Stimulated activated CD4-positive, alpha-beta T cell treated with anti-CD3 and anti-CD28 coated beads, Interleukin-1b, Interleukin-23, amount 100 ng/mL, for 24 hours (primary cell): ENCODE data around the gene MLLT3.
A peak's percentile ranks its signal among the peaks of the same experiment; 100 is the strongest.

Source experiments
- DNase-seq, 4 experiments: peaks; one replicate each; pipeline ENCODE4 v3.0.0-alpha.2; 2020; ENCODE audit warnings: low read depth in 4 of 4, low spot score in 1 of 4

The MLLT3 gene

GRCh38 chr9:20630241-20630943 lies 8.1 kb upstream of the MLLT3 start:
- no peak for DNase-seq

- no peak for DNase-seq
Observed at GRCh38 chr9:20625003-20625349, 2.7 kb upstream of the MLLT3 start.

GRCh38 chr9:20624201-20625002 lies 2.1 kb upstream of the MLLT3 start:
- DNase-seq, result no peak

GRCh38 chr9:20623748-20624124 lies 1.4 kb upstream of the MLLT3 start:
- no peak for DNase-seq

GRCh38 chr9:20623021-20623747 lies 885 bp upstream of the MLLT3 start:
- peak in 3 of 4 experiments; percentile 21 to 29 (median 22) for DNase-seq

GRCh38 chr9:20621471-20622329 lies 599 bp downstream of the MLLT3 start:
- peak in 3 of 4 experiments; percentile 40 to 62 (median 57) for DNase-seq

- DNase-seq, result peak in 3 of 4 experiments; percentile 28 to 41 (median 37)
Observed at GRCh38 chr9:20620650-20621470, 1.4 kb downstream of the MLLT3 start.

- DNase-seq, result no peak
Observed at GRCh38 chr9:20619487-20620200, 2.7 kb downstream of the MLLT3 start.

GRCh38 chr9:20618361-20618802 lies 3.9 kb downstream of the MLLT3 start:
- no peak for DNase-seq

- DNase-seq, result no peak
Observed at GRCh38 chr9:20616808-20617207, 5.5 kb downstream of the MLLT3 start.

GRCh38 chr9:20614602-20615216 lies 7.6 kb downstream of the MLLT3 start:
- no peak for DNase-seq

- no peak for DNase-seq
Observed at GRCh38 chr9:20611691-20612287, 10.5 kb downstream of the MLLT3 start.

GRCh38 chr9:20610591-20610990 lies 11.7 kb downstream of the MLLT3 start:
- DNase-seq, result no peak

- DNase-seq, result no peak
Observed at GRCh38 chr9:20608582-20608981, 13.7 kb downstream of the MLLT3 start.

GRCh38 chr9:20606652-20607051 lies 15.6 kb downstream of the MLLT3 start:
- no peak for DNase-seq

- DNase-seq, result no peak
Observed at GRCh38 chr9:20604562-20604961, 17.7 kb downstream of the MLLT3 start.

GRCh38 chr9:20603524-20604268 lies 18.6 kb downstream of the MLLT3 start:
- DNase-seq, result no peak

- DNase-seq, result no peak
Observed at GRCh38 chr9:20601292-20601691, 21.0 kb downstream of the MLLT3 start.
